NCI-H2029 treated with DMSO at 0.1 percent for 48 hours (cell line): ENCODE measurements around the gene CCK.

Source experiments
- DNase-seq: peaks from one replicate; lab custom pipeline; 2025; lab: John Stamatoyannopoulos, UW

The CCK gene

GRCh38 chr3:42225486-42226363 lies 40.3 kb downstream of the CCK start:
- DNase-seq: no peak

- no peak for DNase-seq
These were observed 41.1 kb downstream of the CCK start for GRCh38 chr3:42224658-42225421.

GRCh38 chr3:42224178-42224577 lies 41.8 kb downstream of the CCK start:
- no peak for DNase-seq

GRCh38 chr3:42222942-42223693 lies 42.9 kb downstream of the CCK start:
- DNase-seq: no peak

- no peak for DNase-seq
These were observed 45.4 kb downstream of the CCK start for GRCh38 chr3:42220436-42221121.

- DNase-seq: no peak
These were observed 49.1 kb downstream of the CCK start for GRCh38 chr3:42216931-42217333.

- no peak for DNase-seq
These were observed 49.7 kb downstream of the CCK start for GRCh38 chr3:42216302-42216701.

GRCh38 chr3:42214565-42215283 lies 51.3 kb downstream of the CCK start:
- no peak for DNase-seq

GRCh38 chr3:42214064-42214463 lies 51.9 kb downstream of the CCK start:
- peak; percentile 95 for DNase-seq

GRCh38 chr3:42213417-42213816 lies 52.6 kb downstream of the CCK start:
- DNase-seq: no peak

- no peak for DNase-seq
These were observed 55.3 kb downstream of the CCK start for GRCh38 chr3:42210726-42211125.

- DNase-seq: no peak
These were observed 56.1 kb downstream of the CCK start for GRCh38 chr3:42209917-42210316.
